ENCODE measurements around the gene FOSL1.

Gene FOSL1

GRCh38 chr11:65863889-65864705, 36.1 kb downstream of the FOSL1 start:
- DNase-seq, result no peak

- no peak for DNase-seq
Observed at GRCh38 chr11:65862941-65863888, 37.0 kb downstream of the FOSL1 start.

GRCh38 chr11:65862191-65862735, 37.9 kb downstream of the FOSL1 start:
- DNase-seq, result no peak

GRCh38 chr11:65861533-65862183, 38.5 kb downstream of the FOSL1 start:
- no peak for DNase-seq

GRCh38 chr11:65861165-65861505, 39.1 kb downstream of the FOSL1 start:
- no peak for DNase-seq

- peak; percentile 92 to 95 for DNase-seq
Observed at GRCh38 chr11:65860278-65861164, 39.7 kb downstream of the FOSL1 start, which contains the start of gene MUS81. MUS81 (plus strand) TSS chr11:65860433; CDS start chr11:65860754, 321 bp downstream.

GRCh38 chr11:65859812-65860277, 40.3 kb downstream of the FOSL1 start:
- DNase-seq, result peak in 1 of 2 donors; percentile 13

GRCh38 chr11:65859095-65859811, 40.9 kb downstream of the FOSL1 start:
- peak; percentile 98 to 99 for DNase-seq

- peak in 1 of 2 donors; percentile 14 for DNase-seq
Observed at GRCh38 chr11:65858681-65859087, 41.5 kb downstream of the FOSL1 start.

GRCh38 chr11:65857853-65858680, 42.1 kb downstream of the FOSL1 start, which contains the start of gene CFL1:
CFL1 (minus strand) TSS chr11:65858180; CDS start chr11:65858099, 81 bp downstream.
- peak; percentile 98 to 99 for DNase-seq

GRCh38 chr11:65857500-65857852, 42.7 kb downstream of the FOSL1 start:
- DNase-seq, result no peak

- DNase-seq, result peak; percentile 87 to 92
Observed at GRCh38 chr11:65856689-65857499, 43.3 kb downstream of the FOSL1 start.

- DNase-seq, result no peak
Observed at GRCh38 chr11:65855927-65856363, 44.2 kb downstream of the FOSL1 start.

- no peak for DNase-seq
Observed at GRCh38 chr11:65854852-65855837, 45.0 kb downstream of the FOSL1 start.

- no peak for DNase-seq
Observed at GRCh38 chr11:65854161-65854592, 46.0 kb downstream of the FOSL1 start.

- DNase-seq, result no peak
Observed at GRCh38 chr11:65853246-65853979, 46.8 kb downstream of the FOSL1 start.

All from inflammatory macrophage (primary cell).